Neural cell (in vitro differentiated cells): ENCODE measurements around the gene SELENOW.
"Not testable (repeated sequence)": the region's sequence is repeated elsewhere in the genome, so short reads cannot be mapped to it uniquely, and the experiment has no call there.

Experiments
- EP300 ChIP-seq: fragments of 450-650 bp; conservative IDR thresholded peaks from 2 replicates; pipeline ENCODE4 v1.6.1; 2014; ENCODE audit warnings: antibody characterized with exemption, mild to moderate bottlenecking, moderate library complexity; ENCODE audit not compliant: poor library complexity, severe bottlenecking
- EZH2 ChIP-seq: fragments of 200-600, 300-800 bp; shearing (Covaris generic), sonication (generic); IDR thresholded peaks from 2 replicates; pipeline ENCODE4 v1.6.1; 2014; ENCODE audit warnings: antibody characterized with exemption, low read length, borderline replicate concordance, mild to moderate bottlenecking; ENCODE audit not compliant: insufficient read depth, poor library complexity, severe bottlenecking
- POLR2AphosphoS5 ChIP-seq: IDR thresholded peaks from 2 replicates; pipeline ENCODE4 v1.6.1; 2012
- RAD21 ChIP-seq: fragments of 450-650 bp; conservative IDR thresholded peaks from 2 replicates; pipeline ENCODE4 v1.6.1; 2014; ENCODE audit warnings: antibody characterized with exemption, mild to moderate bottlenecking, moderate library complexity
- TF ChIP-seq, protein P1 (sequence below): fragments of 450-650 bp; IDR thresholded peaks from 2 replicates; pipeline ENCODE4 v1.5.1; 2014; ENCODE audit warnings: antibody characterized with exemption, mild to moderate bottlenecking, moderate library complexity; ENCODE audit not compliant: poor library complexity, severe bottlenecking

DNA sequence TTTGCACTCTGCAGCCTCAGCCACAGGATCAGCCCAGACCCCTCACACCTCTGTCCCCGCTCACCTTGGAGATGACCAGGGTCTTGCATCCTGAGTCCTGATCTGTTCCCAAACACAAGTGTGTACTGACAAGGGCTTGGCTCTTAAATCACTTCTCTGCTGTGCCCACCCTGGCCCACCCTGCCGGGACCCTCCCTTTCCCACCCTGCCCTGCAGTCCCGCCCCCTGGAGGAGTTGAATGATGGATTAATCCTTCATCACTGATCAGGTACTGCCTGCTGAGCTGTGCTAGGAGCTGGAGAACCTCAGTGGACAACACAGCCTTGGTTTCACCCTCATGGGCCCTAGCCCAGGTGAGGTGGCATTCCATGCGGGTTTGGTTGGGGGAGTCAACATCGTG, 25.9 kb downstream of the SELENOW start, which contains the start of gene TPRX1:
- TF ChIP-seq, protein P1, sequence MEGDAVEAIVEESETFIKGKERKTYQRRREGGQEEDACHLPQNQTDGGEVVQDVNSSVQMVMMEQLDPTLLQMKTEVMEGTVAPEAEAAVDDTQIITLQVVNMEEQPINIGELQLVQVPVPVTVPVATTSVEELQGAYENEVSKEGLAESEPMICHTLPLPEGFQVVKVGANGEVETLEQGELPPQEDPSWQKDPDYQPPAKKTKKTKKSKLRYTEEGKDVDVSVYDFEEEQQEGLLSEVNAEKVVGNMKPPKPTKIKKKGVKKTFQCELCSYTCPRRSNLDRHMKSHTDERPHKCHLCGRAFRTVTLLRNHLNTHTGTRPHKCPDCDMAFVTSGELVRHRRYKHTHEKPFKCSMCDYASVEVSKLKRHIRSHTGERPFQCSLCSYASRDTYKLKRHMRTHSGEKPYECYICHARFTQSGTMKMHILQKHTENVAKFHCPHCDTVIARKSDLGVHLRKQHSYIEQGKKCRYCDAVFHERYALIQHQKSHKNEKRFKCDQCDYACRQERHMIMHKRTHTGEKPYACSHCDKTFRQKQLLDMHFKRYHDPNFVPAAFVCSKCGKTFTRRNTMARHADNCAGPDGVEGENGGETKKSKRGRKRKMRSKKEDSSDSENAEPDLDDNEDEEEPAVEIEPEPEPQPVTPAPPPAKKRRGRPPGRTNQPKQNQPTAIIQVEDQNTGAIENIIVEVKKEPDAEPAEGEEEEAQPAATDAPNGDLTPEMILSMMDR = not testable (repeated sequence)
- TF ChIP-seq RAD21, POLR2AphosphoS5, EP300, EZH2: not testable (repeated sequence)
